KG1 (cell line): ENCODE results near the gene NIPSNAP3A.

Experiments used
- DNase-seq: peaks from one replicate; lab custom pipeline; 2025; lab: John Stamatoyannopoulos, UW

NIPSNAP3A gene

GRCh38 chr9:104808035-104808614, 60.6 kb downstream of the NIPSNAP3A start:
- DNase-seq, result no peak
